Mammary epithelial cell (primary cell): Measurements from ENCODE around the gene GALNT3.

Experiments
- EZH2 ChIP-seq: IDR thresholded peaks from 2 replicates; pipeline ENCODE4 v1.6.1; 2012; ENCODE audit warnings: low read length, inconsistent platforms, borderline replicate concordance
- TF ChIP-seq, protein P1 (sequence below), 2 donors: IDR thresholded peaks in 1 of 2; conservative IDR thresholded peaks in 1 of 2; 2 replicates each; pipeline ENCODE4 v1.5.1; 2011 to 2012; ENCODE audit warnings: inconsistent platforms in 2 of 2, low read length in 2 of 2, mild to moderate bottlenecking in 2 of 2, control low read depth in 1 of 2, low read depth in 1 of 2; ENCODE audit not compliant: insufficient read depth in 1 of 2; ENCODE audit errors: extremely low read depth in 1 of 2

DNA sequence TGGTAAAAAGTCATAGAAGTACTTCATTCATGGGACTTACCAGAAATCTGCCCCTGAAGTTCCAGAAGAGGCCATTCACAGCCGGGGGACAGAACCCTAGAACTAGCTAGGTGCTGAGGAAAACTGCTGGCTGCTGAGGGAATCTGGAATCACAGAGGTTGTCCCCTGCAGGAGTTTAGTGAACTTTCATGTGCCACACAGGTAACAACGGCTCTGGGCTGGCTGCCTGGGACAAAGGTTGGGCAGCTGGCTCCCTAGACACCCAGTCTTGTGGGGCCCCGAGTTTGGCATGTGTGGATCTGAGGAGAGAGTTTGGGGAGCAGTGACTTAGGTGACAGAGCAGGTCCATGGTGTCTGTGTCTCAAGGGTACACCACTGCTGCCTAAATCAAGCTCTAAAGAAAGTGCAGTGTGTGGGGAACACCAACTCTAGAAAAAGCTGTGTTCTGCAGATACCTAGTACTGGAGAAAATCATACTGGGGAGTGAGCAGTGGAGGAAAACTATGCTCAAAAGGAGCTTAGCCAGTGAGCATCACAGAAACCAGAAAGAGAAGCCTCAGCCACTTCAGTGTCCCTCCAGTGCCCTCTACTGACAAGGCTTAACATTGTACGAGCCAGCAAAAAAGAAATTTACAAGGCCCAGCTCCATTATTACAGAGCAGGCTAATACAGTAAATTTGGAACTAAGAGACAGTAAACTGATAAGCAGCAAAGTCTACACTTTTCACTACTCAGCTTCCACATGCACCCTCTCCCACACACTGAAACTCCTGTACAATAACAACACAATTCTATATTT is 15.2 kb downstream of the GALNT3 start:
- TF ChIP-seq EZH2, result no peak
- TF ChIP-seq, protein P1, sequence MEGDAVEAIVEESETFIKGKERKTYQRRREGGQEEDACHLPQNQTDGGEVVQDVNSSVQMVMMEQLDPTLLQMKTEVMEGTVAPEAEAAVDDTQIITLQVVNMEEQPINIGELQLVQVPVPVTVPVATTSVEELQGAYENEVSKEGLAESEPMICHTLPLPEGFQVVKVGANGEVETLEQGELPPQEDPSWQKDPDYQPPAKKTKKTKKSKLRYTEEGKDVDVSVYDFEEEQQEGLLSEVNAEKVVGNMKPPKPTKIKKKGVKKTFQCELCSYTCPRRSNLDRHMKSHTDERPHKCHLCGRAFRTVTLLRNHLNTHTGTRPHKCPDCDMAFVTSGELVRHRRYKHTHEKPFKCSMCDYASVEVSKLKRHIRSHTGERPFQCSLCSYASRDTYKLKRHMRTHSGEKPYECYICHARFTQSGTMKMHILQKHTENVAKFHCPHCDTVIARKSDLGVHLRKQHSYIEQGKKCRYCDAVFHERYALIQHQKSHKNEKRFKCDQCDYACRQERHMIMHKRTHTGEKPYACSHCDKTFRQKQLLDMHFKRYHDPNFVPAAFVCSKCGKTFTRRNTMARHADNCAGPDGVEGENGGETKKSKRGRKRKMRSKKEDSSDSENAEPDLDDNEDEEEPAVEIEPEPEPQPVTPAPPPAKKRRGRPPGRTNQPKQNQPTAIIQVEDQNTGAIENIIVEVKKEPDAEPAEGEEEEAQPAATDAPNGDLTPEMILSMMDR (conservative IDR thresholded peaks at IDR 0.05 in 1 of 2, IDR thresholded peaks at IDR 0.05 in 1 of 2; ENCODE audit: extremely low read depth in 1 of 2, insufficient read depth in 1 of 2, low read depth in 1 of 2, low read length in 2 of 2), result peak; percentile 23 to 27
